IPS DF 19.7 (cell line): ENCODE results near the gene GID8.

Source experiments
- DNase-seq: peaks from one replicate; pipeline ENCODE4 v3.0.0-alpha.2; 2013; ENCODE audit warnings: low read depth, low spot score

GID8 gene

DNA sequence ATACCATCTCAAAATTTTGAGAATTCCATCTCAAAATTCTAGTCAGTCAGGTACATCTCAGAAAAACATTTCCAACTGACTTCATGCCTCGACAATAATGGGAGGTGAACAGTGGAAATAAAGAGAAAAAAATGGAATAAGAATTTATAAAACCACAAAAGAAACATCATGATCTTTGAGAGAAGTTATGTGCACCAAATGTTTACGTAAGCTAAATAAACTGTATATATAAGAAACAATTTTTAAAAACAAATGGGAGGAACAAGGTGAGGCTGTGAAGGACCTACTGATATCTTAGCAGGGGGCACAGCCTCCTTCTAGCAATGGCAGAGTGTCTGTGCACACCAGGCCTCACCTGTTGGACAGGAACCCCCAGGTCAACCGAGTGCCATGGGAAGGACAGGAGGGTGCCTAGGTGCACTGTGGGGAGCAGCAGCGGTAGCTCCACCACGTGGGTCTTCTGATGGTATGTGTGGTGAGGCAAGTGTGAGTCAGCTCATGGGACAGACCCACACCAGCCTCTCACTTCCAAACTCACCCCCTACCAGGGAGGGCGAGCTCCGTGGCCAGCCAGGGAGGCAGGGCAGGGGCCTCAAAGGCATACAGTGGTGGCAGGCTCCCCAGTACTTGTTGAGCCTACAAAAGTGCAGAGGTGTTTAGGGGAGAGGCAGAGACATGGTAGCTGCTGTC lies 34.9 kb upstream of the GID8 start:
- DNase-seq, result no peak

DNA sequence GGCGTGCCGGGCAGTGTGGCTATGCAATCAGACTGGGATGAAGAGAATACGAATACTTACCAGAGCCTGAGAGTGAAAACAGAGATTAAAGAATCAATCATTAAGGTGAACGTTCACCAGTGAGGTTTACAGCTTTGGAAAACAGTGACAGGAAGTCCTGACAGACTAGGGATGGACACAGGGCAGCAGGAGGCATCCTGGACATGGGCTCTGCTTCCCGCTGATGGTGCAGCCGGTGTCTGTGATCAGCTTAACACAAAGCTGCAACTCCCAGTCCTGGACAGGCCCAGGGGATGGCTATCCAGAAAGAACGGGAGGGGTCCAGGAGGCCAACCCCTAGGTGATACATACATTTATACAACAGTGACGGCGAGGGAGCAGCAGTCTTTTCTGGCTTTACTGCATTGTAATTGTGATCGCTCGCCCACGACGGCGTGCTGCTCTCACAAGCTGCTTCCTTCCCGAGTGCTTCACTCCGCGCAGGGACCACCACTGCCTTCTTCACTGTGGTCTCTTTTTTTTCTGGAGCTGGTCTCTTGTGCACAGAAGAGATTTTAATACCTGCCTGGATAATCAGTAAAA lies 32.3 kb upstream of the GID8 start:
- DNase-seq, result no peak

DNA sequence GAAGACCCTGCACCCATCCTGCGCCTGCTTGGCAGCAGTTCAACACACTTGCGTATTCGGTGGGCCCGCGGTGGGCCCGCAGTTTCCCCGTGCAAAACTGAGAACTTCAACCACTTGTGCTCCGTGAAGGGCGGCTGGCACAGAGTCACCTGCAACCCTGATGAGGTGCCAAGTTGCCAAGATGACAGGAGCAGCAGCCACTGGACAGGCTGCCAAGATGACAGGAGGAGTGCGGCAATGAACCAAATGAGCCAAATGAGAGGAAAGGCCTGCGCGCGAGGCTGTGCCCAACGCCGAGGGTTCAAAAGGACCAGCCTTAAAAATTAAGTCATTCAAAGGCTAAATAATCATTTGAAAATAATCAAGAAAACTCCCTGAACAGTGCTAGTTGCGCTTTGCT lies 31.7 kb upstream of the GID8 start:
- no peak for DNase-seq

DNA sequence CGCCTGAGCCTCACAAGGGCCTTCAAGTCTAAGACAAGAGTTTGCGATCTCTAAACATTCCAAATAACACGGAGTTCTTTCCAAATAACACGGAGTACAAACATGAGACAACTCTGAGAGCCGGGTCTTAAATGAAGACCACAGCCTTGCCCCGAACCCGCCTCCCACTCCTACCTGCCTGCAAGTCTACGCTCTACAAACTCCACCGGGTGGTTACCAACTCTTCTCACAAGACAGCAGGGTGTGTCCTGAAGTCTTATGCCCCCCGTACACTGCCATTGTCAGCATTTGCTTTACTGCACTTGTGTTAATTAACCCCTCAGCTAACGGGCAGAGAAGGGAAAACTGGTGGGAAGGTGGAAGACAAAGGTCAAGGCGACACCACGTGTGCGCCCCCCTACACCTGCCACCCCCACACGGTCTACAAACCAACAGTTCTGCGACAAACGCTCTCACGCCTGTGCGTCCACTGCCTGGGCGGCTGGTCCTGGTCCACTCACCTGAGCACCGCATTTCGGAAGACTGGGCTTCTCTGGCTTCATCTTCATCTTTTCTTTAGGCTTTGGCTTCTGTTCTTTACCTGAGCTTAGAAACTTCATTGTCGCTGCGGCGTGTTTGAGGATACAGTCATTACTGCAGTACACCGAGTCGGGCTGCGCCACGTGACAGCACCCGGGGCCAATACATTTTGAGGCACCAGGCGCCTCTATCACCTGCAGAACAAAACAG lies 31.1 kb upstream of the GID8 start:
- DNase-seq, result no peak

DNA sequence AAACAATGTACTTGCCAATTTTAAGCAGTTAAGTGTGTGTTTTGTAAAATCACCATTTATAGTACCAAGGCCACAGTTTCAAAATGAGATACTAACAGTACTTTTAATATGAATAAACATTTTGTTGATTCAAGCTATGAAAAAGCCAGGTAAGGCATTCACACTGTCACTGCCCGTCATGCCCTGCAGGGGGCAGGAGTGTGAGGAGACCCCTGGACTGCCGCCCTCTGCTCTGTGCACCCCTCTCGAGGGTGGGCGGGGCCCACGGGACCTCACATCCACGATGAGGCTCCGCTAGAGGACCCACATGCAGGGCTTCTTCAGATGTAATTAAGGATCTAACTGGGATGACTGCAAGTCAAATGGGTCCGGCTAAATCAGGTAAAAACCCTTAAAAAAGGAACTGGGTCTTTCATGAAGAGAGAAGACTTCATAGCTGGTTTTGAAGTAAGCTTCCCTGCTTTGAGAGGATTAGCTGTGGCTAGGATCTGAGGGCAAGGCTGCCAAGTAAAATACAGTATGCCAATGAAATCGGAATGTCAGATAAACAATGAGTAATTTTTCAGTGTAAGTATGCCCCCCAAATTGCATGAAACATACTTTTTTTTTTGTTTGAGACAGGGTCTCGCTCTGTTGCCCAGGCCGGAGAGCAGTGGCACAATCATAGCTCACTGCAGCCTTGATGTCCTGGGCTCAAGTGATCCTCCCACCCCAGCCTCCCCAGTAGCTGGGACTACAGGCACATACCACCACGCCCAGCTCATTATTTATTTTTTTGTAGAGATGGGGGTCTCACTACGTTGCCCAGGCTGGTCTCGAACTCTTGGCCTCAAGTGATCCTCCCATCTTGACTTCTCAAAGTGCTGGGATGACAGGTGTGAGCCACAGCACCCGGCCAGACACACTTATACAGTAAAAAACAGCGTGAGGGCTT lies 30.3 kb upstream of the GID8 start:
- no peak for DNase-seq

DNA sequence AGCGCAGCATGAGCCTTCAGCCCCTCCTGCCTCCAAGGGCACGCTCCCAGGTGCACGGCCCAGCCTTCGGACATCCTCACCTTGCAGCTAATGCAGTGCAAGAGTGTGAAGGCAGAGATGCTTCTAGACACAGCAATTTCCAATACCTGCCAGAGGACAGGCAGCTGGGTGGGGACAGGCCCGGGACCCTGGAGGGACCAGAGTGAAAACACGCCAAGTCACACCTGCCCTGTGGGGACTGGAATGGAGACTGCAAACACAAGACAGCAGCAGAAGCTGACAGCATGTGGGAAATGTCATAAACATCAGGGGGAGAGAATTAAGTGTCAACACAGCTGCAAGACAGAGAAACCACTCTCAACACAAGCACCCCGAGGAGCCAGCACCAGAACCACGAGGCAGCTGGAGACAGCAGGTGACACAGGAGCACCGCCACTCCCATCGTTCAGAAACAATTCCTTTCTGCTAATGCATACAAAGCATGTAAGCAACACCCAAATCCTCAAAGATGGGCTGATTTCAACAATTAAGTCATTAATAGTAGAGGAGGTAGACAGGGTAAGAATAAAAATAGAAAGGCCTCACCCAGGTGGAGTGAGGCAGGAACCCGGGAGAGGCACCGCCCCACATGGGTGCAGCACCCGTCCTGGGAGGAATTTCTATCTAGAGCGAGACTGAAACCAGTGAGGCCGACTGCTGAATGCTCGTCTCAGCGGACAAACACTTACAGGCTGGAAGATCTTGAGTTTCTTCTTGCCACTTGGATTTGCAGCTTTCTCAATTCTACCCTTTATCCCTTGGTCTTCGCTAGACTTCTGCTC lies 28.8 kb upstream of the GID8 start:
- no peak for DNase-seq

DNA sequence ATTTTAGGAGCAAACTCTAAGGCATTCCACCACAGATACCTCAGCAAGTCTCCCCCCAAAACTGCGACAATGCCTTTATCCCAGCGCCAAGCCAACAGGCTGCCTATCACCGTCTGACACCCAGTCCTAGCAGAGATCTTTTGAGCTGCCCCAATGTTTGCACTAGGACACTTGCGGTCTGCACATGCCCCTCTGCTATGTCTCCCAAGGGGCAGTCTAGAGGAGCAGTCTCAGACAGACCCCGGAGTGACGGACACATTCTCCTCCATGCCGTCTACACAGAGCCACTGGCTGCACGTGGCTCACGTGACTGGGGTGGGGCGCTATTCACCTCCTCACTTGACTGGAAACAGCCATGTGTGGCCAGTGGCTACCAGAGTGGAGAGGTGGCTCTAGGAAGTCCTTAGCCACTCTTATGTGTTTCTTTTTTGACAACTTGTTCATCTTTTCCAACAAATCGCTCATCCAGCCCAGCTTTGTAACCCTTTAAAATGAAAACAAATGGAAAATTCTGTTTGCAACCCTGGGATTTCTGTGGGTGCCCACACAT lies 27.7 kb upstream of the GID8 start:
- DNase-seq, result no peak

DNA sequence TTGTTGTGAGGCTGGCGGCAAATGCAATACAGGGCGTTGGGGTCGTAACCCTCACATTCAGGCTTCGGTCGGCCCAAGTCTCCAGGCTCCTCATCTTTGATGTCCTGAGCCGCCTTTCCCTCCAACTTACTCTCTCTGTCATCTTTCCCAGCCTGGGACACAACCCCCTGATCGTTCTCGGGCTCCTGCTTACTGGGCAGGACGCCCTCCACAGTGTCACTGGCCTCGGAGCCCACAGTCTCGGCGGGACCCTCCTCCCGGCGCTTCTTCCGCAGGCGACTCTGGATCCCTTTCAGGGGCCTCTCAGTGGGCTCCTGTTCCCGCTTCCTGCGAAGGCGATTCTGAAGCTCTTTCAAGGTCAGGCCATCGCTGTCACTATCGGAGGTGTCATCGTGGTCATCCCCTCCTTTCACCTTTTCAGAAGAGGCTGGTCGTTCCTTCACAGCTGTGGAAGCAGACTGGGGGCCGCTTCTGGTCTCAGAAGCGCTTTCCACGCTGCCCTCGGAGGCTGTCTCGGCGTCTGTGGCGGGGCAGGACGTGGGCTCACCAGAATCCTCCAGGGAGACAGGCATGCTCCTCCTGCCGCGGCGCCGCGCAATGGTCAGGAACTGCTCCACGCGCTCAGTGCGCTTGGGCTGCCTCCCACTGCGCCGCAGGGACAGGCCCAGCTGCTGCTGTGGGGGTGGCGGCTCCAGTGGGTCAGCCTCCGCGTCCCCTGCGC lies 27.0 kb upstream of the GID8 start:
- DNase-seq, result no peak

DNA sequence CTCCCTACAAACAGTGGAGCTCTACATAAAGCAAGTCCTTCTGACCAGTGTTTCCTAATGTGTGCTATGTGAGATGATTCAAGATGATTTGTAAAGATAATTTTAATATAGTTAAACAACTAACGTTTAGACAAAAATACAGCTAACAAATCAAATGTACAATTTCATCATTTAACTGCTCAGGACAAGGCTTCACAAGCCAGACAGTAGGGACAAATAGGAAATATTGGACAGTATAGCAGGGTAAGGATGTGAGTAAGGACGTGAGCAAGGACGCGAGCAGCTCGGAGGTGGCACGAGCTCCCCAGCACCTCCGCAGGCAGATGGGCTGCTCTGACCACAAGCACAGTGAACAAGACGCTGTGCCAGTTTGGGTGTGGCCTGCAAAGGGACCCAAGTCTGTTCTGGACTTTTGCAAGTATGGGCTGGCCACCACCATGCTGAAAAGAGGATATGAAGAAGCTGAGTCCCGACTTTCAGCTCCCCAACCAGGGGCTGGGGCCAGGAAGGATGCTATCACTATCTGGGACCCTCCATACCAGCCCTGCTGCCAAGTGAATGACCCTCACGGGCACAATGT lies 26.2 kb upstream of the GID8 start:
- no peak for DNase-seq

DNA sequence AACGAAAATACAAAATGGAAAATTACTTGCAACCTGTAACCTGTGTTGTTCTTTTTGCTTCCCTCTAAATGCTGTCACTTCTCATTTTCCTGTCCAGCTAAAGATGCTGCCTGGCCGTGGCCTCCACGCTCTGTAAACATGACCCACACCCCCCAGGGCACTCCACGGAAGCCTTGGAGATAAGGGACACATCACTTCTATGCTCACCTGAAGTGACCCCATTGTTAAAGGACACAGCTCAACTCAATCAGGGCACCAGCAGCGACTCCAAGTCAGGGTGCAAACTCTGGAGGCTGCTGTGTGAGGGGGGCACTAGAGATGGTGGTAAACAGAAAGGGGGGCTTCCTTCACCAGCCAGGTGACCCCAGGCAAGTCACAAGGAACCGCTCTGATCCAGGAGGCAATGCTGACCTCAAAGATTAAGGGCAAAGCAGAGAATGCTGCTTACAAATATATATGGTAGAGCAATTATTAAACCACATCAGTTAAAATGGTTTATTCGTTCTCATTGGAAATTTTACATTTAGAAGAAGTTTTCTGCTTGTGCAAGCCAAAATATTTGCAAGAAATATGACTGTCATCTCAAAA lies 24.8 kb upstream of the GID8 start:
- DNase-seq, result no peak

DNA sequence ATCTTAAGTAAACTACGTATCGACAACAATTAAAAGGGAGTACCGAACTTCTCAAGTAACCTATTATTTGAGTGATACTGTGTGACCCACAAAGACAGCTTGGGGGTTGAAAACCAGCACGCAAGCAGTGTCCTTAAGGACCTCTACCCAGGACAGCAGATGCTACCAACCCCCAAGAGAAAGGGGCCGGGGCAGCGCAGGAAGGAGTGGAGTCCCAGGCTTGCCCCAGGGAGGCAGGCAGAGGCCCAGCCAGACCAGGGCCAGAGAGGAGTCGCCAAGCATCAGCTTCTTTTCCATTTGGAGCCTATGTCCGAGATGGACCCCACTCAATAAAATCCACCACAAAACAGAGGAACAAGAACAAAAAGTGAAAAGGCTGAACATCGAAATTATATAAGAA lies 23.5 kb upstream of the GID8 start:
- DNase-seq, result no peak

DNA sequence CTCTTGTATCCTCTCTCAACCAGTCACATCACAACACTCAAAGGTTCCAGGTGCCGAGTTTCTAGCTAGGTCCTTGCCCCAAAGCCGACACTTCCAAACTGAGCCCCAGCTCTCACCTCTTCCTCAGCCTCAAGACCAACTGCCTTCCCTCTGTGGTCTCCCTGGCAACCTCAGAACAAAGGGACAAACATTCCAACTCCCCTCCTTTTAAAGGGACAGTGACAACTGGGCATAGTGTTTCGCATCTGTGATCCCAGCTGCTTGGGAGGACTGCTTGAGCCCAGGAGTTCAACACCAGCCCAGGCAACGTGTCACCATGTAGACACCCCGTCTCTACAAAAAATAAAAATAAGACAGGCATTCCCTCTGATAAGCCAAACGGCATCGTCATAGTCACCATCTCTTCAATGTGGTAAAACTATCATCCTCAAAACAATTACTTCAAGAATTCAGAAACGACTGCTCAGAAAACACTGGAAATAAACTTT lies 22.9 kb upstream of the GID8 start:
- peak; percentile 68 for DNase-seq

DNA sequence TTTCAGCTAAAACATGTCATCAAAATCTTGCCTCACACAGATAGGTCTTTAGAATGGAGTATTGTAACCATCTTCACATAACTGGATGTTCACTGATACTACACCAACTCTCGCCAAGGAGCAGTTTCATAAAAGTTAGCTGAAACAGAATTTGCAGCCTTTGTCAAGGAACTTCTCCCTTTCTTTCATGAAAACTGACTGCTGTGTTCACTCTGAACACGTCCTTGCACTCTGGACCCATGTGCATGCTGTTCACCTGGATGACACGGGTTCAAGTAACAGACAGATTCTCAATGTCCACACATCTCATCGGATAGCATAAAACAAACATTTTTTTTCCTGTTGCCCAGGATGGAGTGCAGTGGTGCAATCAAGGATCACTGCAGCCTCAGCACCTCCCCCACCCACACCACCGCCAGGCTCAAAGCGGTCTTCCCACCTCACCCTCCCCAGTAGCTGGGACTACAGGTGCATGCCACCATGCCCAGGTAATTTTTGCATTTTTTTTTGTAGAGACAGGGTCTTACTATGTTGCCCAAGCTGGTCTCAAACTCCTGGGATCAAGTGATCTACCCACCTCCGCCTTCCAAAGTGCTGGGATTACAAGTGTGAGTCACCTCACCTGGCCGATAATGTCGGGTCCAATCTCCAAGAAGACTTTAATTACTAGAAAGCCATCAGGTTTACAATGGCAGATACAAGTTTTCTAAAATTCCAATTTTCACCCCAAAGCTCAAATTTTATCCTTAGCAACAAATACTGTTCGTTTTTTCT lies 21.1 kb upstream of the GID8 start:
- no peak for DNase-seq

DNA sequence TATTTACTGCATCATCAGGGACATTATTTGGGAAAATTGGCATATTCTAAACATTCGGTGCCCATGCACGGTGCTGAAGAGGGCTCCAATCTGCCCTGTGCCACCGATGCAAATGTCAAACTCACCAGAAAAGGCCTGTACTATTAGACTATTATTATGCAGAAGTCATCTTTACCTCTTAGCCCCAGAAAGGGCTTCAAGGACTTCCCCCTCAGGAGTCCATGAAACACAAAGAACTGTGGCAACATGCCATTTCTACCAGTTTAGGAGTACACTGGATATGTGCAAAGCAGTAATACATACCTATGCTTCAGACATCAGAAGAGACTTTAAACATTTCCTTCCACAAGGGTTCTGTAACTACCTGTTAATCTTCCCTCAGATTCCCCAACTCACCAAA lies 20.2 kb upstream of the GID8 start:
- no peak for DNase-seq

DNA sequence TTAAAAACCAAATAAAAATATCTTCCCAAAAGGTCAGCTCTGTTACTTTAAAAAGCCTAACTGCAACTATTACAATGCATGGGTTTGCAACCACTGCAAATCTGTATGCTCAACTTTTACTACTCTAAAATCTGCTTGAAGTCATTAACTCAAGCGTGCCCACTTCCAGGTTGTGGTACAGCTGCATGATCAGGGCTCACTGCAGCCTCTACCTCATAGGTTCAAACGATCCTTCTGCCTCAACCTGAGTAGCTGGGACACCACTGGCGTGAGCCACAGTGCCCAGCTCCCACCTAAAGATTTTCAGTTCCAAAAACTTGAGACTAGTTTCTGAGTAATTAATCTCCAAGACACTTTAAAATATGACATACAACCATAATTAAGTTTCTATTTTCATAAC lies 19.8 kb upstream of the GID8 start:
- no peak for DNase-seq

DNA sequence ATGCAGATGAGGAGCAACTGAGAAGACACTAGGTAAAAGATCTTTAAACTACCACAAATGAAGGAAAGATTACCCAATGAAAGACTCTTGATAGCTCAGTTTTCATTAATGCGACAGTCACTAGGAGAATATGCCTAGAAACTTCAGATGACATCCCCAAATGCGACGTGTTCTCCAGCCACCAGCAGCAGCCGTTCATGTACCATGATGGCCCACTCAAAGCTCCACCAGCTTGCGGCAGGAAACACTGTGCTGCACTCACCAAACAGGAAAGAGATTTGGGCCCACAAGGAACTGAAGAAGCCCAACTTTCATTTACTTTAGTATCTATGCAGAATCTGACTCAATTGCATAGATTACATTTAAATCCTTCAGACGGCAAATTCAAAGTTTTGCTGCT lies 19.1 kb upstream of the GID8 start:
- no peak for DNase-seq

DNA sequence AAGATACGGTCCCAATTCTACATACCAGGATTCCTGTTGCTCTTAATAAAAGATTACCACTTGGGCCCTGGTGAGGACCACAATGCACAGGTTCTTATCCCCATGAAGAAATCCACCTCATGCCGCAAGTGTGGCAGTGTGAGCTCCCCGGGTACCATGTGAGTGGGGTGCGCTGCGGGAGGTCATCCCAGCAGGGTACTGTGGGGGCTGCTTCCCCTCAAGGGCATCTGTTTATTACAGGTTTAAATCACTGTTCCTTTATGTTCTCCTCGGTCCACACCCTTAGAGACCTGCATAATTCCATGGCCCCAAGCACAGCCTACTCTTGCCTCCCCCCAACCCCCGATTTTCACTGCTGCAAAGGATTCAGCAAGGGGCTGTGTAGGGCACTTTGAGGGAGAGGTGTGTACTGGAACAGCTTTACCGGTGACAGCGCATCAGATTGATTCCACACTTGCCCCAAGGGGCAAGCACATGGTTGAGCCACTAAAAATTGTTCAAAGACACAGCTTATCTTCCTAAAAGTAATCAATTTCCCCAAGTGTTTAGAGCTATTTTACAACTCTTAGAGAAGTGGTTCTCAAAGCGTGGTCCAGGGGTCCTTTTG lies 17.8 kb upstream of the GID8 start:
- no peak for DNase-seq

DNA sequence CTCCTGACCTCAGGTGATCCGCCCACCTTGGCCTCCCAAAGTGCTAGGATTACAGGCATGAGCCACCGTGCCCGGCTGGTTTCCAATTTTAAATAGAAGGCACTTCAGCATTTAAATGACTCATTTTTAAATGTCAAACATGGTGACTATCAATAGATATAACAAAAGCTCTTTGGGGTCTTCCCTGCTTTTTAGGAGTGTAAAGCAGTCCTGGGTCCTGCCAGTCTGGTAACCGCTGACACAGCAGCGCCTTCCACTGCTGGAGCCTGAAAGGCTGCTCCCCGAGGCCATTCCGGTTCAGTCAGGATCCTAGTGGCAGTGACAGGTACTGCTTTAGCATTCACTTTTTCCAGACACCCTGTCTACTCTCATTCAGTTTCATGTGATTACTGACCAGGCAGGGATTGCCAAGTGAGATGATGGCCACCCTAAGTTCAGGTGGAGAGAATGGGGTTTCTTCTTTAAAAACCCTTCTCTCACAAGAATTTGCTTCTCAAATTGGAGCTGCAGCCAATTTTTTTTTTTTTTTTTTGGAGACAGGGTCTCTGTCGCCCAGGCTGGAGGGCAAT lies 16.7 kb upstream of the GID8 start:
- DNase-seq, result no peak
